NOMO-1 (cell line): ENCODE measurements around the gene GFPT1.

Experiments used
- DNase-seq, 2 experiments: peaks; one replicate each; lab custom pipeline; 2025; ENCODE audit not compliant: unreplicated experiment in 2 of 2; lab: John Stamatoyannopoulos, UW

Gene GFPT1

GRCh38 chr2:69330781-69331180 lies 56.2 kb downstream of the GFPT1 start:
- no peak for DNase-seq

DNA sequence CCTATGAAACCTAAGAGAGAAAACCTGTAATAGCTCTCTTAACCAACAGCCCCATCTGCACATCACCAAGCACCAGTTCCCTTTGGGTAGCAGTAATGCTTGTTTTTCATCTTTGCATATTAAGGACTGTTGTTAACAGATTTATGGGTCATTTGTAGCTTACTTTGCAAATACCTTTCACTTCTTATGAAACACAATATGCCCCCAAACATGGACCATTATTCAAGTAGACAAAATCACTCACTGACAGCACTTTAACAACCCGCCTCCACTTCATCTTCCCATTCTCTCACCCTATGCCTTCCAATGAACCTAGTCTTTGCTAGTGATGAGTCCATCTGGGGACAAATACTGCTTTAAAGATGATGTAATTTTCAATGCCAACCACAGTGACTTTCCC lies 64.4 kb downstream of the GFPT1 start:
- no peak for DNase-seq

DNA sequence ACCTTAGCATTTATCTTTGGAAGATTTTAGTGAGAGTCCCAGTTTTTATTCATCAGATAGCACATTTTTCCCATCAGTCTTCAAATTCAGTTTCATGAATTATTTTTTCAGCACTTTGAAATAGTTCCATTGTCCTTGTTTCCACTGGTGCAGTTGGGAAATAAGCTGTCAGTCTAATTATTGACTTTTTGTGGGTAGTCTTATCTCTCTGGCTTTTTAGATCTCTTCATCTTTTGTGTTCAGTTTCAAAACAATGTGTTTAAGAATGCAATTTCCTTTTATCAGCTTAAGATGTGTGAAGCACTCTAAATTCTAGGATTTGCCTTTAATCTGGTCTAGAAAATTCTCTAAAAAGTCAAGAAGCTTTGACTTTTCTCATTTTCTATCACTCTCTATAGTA lies 70.5 kb downstream of the GFPT1 start:
- DNase-seq: no peak

DNA sequence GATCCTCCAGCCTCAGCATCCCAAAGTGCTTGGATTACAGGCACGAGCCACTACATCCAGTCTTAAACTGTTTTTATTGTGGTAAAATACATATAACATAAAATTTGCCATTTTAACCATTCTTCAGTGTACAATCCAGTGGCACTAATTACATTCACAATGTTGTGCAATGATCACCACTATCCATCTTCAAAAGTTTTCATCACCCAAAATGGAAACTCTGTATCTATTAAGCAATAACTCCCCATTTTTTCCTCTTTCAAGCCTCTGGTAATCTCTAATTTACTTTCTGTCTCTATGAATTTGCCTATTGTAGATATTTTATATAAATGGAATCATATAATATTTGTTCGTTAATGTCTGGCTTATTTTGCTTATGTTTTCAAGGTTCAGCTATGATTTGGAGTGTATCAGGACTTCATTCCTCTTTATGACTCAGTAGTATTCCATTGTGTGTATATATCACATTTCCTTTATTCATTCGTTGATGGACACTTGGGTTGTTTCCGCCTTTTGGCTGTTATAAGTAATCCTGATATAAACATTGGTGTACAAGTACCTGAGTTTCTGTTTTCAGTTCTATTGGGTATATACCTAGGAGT lies 71.8 kb downstream of the GFPT1 start:
- no peak for DNase-seq

GRCh38 chr2:69311024-69311416 lies 76.0 kb downstream of the GFPT1 start:
- no peak for DNase-seq

DNA sequence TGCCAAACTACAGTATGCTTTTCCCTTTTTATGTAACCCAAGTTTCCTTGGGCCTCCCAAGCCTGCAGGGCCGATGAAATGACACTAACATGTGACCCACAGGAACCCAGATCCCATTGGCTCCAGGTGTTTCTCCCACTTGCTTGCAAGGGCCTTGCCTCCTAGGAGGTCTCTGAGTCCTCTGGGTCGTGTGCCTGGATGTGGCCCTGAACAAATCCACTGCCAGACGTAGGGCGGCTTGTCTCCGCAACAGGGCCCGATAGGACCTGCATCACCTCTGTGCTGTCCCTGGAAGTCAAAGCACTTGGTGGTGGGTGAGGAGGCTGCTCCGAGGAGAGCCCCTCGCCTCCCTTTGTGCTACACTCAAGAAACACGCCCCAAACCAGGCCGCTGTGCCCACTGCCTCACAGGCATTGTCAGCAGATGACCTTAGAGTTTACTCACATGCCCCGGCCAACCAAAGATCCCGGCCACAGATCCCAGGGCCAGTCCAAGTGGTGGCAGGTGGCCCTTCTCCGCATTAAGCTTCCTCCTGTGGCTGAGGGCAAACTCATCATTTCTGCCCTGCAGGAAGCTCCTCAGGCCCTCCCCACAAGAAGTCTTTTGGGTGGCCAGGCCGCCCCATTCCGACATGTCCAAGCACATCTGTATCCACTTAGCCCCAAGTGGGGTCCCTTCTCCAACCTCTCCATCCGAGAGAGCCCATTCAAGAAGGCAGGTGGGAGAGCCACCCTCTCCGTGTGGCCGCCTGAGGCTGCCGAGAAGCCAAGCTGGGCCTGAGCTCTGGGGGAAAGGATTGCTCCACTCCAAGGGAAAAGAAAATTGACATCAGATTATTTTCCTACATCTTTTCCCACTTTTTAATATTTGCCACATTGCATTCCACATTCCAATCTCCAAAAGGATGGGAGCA lies 76.7 kb downstream of the GFPT1 start:
- DNase-seq: no peak

GRCh38 chr2:69309351-69310110 lies 77.5 kb downstream of the GFPT1 start:
- peak in 1 of 2 experiments; percentile 7 for DNase-seq

DNA sequence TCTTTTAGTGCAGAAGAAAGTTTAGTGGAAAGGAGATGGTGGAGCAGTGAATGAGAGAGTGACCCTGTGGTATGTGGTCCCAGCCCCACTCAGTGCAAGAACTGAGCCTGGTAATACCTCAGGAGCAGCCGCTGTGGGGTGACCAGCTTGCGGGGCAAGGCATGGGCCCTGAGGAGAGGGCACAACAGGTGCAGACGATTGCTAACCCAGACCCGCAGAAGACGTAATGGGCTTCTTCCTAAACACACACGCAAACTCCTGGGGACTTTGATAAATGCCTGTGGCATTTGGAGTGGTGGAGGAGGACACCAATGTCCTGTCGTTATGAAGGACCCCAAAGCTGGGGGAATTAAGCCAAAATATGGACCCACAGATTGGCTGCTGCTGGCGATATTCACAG lies 78.7 kb downstream of the GFPT1 start:
- no peak for DNase-seq

DNA sequence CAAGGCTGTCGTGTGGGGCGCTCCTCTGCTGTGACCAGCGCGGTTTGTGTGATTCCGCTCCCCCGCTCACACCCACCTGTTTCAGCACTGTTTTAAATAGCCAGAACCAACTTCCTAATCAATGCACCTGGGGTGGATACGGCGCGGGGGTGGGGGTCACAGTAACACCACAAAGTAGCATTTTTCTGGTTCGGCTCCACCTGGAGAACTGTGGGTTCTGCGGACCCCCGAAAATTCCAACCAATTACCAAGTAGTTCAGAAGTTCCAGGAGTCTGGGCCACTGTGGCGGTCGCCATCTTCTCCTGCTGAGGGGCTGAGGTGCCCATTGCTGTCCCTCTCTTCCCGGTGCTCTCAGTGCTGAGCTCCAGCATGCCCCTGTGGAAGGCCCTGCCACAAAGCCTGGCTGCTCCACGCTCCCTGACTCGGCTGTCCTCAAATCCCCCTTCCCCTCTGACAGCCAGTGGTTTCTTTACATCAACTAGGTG lies 79.4 kb downstream of the GFPT1 start:
- DNase-seq: no peak

GRCh38 chr2:69306822-69307578 lies 80.0 kb downstream of the GFPT1 start:
- peak; percentile 79 to 82 for DNase-seq

DNA sequence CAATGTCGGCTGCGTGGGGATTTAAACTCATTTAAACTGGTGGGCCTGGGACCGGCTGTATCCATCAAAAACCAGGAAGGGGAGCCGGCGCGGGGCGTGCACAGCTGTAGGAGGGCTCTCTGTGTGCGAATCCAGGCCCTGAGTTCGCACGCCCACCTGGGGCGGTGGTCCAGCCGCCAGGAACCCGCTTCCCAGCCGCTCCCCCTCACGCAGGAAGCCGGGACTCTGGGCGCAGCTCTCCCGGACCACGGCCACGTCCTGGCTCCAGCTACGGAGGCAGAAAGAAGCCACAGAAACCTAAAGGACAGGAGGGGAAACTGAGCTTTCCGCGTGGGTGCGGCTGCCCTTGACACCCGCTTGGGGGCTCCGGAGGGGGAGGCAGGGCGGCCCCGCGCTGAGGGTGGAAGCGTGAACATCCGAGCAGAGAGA lies 80.6 kb downstream of the GFPT1 start:
- no peak for DNase-seq

DNA sequence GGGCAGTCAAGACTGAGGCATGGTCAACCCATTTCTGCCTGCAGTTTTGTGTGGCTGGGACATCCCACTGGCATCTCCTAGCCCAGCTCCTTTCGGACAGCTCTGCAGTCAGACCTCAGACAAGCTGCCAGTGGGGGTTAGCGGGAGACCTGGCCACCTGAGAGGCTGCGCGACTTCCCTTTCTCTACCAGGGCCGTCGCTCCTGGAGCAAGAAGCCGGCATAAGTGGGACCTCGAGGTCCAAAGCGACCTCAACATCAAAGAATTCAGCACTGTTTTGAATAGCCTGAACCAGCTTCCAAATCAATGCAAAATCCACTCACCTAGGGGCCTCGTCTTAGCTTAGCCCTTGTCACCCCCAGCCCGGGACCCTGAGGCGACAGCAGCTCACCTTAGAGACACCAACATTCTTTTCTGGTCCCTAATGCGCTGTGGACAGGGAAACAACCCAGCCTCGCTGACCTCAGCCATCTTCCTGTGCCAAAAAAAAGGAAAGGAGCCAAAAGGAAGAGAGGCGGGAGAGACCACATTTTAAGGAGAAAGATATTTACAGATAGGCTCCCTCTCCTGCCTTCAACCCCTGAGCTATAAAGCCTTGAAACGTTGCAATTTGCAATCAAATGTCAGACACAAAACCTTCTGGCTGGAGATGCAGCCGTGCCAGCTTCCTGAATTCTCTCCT lies 81.2 kb downstream of the GFPT1 start:
- DNase-seq: peak in 1 of 2 experiments; percentile 27

GRCh38 chr2:69305166-69305565 lies 81.9 kb downstream of the GFPT1 start:
- no peak for DNase-seq

GRCh38 chr2:69304656-69305055 lies 82.4 kb downstream of the GFPT1 start:
- DNase-seq: no peak

DNA sequence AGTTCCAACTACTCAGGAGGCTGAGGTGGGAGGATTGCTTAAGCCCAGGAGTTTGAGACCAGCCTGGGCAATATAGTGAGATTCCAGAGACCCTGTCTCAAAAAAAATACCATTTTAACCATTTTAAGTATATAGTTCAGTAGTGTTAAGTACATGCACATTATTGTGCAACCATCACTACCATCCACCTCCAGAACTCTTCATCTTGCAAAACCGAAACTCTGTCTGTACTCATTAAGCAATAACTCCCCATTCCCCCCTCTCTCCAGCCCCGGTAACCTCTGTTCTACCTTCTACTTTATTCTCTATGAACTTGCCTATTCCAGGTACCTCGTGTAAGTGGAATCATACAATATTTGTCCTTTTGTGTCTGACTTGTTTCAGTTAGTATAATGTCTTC lies 86.4 kb downstream of the GFPT1 start:
- peak; percentile 71 to 88 for DNase-seq

DNA sequence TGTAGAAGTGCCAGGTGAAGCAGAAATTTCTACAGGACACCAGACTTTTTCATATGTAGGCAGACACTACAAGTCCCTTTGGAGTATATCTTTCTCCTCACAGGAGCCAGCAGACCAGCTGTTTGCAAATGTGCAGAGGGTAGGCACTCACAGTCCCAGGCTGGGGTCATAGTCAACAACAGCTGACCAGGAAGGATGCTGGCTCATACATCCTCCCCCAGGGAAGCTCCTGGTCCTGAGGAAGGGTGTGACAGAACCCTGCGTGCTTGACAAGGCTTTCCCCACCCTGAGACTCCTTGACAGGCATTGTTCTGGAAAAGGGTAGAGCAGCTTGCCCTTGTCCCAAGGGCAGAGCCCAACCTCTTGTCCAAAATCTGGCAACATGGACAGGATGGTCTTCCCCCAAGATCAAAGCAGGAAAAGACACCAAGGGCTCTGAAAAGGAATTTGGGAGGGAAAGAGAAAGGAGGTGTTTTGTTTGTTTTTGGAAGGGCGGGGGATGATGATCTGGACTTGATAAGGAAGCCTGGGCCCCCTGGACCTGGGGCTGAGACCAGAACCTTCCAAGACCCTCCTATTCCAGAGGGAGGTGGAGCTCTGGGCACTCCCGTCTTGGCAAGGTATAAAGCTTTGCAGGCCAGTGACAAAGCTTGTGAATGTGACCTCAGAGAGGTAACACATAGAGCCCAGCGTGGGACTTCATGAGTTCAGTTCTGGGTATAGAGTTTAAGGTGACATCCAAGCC lies 87.1 kb downstream of the GFPT1 start:
- no peak for DNase-seq

DNA sequence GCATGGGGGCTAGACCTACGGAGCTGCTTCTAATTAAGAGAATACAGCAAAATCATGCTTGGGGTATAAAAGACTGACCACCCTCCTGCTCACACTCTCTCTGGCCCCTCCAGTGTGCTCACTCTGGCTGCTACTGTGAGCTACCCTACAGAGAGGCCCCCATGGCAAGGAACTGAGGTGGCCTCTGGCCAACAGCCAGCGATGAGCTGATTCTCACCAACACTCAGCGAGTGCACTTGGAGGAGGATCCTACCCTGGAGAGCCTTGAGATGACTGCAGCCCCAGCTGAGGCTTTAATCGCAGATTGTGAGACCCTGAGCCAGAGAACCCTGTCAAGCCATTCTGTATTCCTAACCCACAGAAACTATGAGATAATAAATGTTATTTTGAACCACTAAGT lies 88.2 kb downstream of the GFPT1 start:
- no peak for DNase-seq

DNA sequence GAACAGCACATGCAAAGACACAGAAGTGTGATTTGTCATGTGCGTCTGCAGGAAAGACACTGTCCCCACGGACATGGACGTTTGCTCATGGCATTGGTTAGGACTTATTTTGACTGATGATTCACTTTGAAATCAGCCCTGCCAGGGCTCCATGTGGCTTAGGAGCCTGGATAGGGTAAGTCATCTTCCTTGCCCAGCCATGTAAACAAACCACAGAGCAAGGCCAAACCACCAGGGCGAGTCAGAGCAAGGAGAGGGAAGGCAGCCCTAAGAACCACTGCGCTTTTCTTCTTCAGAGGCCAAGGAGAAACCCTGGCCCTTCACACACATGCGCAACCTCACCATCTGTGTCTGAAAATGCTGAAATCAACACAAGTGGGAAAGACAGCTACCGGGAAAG lies 88.8 kb downstream of the GFPT1 start:
- DNase-seq: peak in 1 of 2 experiments; percentile 24

DNA sequence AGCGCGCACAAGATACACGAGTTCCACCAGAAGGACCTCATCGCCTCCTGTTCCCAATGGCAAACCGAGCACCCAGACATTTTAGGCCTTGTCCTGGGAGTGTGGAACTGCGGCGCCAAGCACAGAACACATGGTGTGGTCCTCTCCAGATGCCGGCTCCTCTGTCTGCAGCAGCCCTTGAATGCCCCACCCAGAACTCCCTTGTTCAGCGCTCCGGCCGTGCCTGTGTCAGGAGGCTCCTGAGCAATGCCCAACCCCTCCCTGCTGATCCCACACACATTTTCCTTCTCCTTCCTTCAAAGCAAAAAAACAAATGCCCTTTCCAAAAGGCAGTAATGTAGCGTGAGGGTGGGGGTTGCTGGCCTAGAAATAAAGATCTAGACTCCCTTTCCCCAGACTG lies 89.8 kb downstream of the GFPT1 start:
- DNase-seq: no peak
